Measurements from ENCODE around the gene KCNT2. TPM values are rescaled to one million over a fixed set of nuclear protein-coding genes. Genes with fewer than 3 reads are reported as not detected.

KCNT2 gene
- total and polyA plus RNA-seq, 2 of the 8 experiments (the other 6 are each of a cell fraction or from before 2014, with no cell fraction given) = 2.3 to 10.2 TPM

DNA sequence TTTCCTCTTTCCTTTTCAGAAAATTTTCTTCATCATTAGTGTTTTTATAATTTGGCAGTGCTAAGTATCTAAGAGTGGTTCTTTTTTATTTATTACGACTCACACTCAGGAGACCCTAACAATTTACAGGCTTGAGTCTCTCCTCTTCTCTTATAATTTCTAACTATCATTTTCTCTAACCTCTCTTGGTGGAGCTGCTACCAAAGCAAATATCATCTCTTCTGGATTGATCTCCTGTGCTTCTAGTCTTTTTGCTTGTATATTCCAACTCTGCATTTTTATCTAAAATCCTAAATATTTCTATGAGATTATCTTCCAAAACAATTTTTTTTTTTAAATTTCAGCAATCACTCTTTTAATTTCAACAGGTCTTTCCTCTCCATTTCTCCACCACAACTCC, 250.3 kb downstream of the KCNT2 start:
- DNase-seq (ENCODE audit: low read depth in 1 of 2, low spot score in 2 of 2) (no peak), FAIRE-seq (no peak)
- no peak overlapping the region for H3K4me2 ChIP-seq (ENCODE audit: insufficient read depth in 1 of 2, low read depth in 2 of 2, low read length in 2 of 2)
- ChIA-PET CTCF (ENCODE audit: partially characterized antibody) (interaction anchor here (0.8 to 2.7 kb wide), 5 partner anchors 9 to 304 kb away, joined by 3 to 9 read pairs (median 3); no protein-coding TSS in a partner anchor), POLR2A (ENCODE audit: partially characterized antibody) (interaction anchor here (0.9 kb wide), 1 partner anchor 251 kb away, joined by 4 read pairs; no protein-coding TSS in a partner anchor)
- no peak overlapping the region for H2BK15ac ChIP-seq (ENCODE audit: low read length)
- H3K36me3 ChIP-seq (ENCODE audit: control insufficient read depth in 2 of 4, insufficient read depth in 4 of 4, low read length in 3 of 4) = no peaks in the 10 kb centered on the region
- H3K79me2 ChIP-seq (ENCODE audit: control insufficient read depth in 1 of 2, insufficient read depth in 2 of 2, low read length in 2 of 2) = no peaks in the 10 kb centered on the region
- H3K9me3 ChIP-seq (ENCODE audit: insufficient read depth in 2 of 2, low read depth in 1 of 2, low read length in 1 of 2) = no peaks in the 10 kb centered on the region
- TF ChIP-seq, protein P1, sequence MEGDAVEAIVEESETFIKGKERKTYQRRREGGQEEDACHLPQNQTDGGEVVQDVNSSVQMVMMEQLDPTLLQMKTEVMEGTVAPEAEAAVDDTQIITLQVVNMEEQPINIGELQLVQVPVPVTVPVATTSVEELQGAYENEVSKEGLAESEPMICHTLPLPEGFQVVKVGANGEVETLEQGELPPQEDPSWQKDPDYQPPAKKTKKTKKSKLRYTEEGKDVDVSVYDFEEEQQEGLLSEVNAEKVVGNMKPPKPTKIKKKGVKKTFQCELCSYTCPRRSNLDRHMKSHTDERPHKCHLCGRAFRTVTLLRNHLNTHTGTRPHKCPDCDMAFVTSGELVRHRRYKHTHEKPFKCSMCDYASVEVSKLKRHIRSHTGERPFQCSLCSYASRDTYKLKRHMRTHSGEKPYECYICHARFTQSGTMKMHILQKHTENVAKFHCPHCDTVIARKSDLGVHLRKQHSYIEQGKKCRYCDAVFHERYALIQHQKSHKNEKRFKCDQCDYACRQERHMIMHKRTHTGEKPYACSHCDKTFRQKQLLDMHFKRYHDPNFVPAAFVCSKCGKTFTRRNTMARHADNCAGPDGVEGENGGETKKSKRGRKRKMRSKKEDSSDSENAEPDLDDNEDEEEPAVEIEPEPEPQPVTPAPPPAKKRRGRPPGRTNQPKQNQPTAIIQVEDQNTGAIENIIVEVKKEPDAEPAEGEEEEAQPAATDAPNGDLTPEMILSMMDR (IDR thresholded peaks at IDR 0.05; ENCODE audit: control extremely low read depth in 1 of 3, insufficient read depth in 1 of 3, low read depth in 1 of 3, low read length in 3 of 3) = no peak
- TF ChIP-seq BRCA1 (IDR thresholded peaks at IDR 0.05; ENCODE audit: low read depth, low read length) (no peak), TBP (IDR thresholded peaks at IDR 0.05; ENCODE audit: low read depth, low read length) (no peak), CBX8 (IDR thresholded peaks at IDR 0.05; ENCODE audit: borderline replicate concordance, low read depth, low read length) (no peak), SIN3A (conservative IDR thresholded peaks at IDR 0.05 in 1 of 2, IDR thresholded peaks at IDR 0.05 in 1 of 2; ENCODE audit: low read depth in 1 of 2, low read length in 2 of 2) (no peak), PHF8 (conservative IDR thresholded peaks at IDR 0.05; ENCODE audit: low read depth, low read length) (no peak)
- TF ChIP-seq, protein P2, sequence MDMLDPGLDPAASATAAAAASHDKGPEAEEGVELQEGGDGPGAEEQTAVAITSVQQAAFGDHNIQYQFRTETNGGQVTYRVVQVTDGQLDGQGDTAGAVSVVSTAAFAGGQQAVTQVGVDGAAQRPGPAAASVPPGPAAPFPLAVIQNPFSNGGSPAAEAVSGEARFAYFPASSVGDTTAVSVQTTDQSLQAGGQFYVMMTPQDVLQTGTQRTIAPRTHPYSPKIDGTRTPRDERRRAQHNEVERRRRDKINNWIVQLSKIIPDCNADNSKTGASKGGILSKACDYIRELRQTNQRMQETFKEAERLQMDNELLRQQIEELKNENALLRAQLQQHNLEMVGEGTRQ (IDR thresholded peaks at IDR 0.05; ENCODE audit: low read length) = no peak
- TF ChIP-seq, protein P3, sequence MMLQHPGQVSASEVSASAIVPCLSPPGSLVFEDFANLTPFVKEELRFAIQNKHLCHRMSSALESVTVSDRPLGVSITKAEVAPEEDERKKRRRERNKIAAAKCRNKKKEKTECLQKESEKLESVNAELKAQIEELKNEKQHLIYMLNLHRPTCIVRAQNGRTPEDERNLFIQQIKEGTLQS (IDR thresholded peaks at IDR 0.05; ENCODE audit: insufficient read depth, low read depth, low read length) = no peak
- no peak overlapping the region for H2BK20ac ChIP-seq (ENCODE audit: low read length)
- H3K23ac ChIP-seq (ENCODE audit: insufficient read length) = no peak overlapping the region
- no peaks in the 10 kb centered on the region for H4K20me1 ChIP-seq (replicated peaks in 1 of 2; ENCODE audit: control insufficient read depth in 1 of 2, insufficient read depth in 2 of 2, low read length in 2 of 2)
- H4K91ac ChIP-seq (replicated peaks; ENCODE audit: insufficient read length, low read length) = no peak overlapping the region
- no peak overlapping the region for H2BK12ac ChIP-seq (ENCODE audit: low read depth, low read length)
- H3K18ac ChIP-seq (ENCODE audit: extremely low read depth, low read length) = no peak overlapping the region
- H2AK5ac ChIP-seq (ENCODE audit: low read depth, low read length) = no peak overlapping the region
- no peak overlapping the region for H3K14ac ChIP-seq (ENCODE audit: insufficient read length)
- H3K23me2 ChIP-seq (ENCODE audit: low read depth, low read length) = no peaks in the 10 kb centered on the region; the same call in 1 of the 2 replicates
- H3K27ac ChIP-seq (ENCODE audit: low read depth, low read length) = no peak overlapping the region
- no peaks in the 10 kb centered on the region; a peak in 1 of 7 replicates for H3K4me1 ChIP-seq (replicated peaks in 1 of 4; ENCODE audit: control insufficient read depth in 3 of 4, insufficient read depth in 4 of 4, low read length in 3 of 4)
- H3K56ac ChIP-seq (replicated peaks; ENCODE audit: insufficient read length, low read depth, low read length) = no peak overlapping the region
- no peak overlapping the region for H3K4me3 ChIP-seq (ENCODE audit: extremely low read depth in 1 of 4, insufficient read depth in 2 of 4, low read depth in 3 of 4, low read length in 4 of 4)
- WGBS, 2 experiments (ENCODE audit: extremely low coverage in 1 of 2, insufficient coverage in 1 of 2, insufficient read length in 1 of 2, insufficient replicate concordance in 2 of 2, low coverage in 1 of 2, low lambda C conversion rate in 2 of 2, missing lambda C conversion rate in 1 of 2) = 76% methylated on average over 1 of the region's 1 CpG; no CpG with 5 or more reads in 1 of the 2 experiments
- H3K79me1 ChIP-seq (ENCODE audit: low read depth, low read length) = no peaks in the 10 kb centered on the region
- H2BK5ac ChIP-seq (ENCODE audit: low read depth, low read length) = no peak overlapping the region
- H3K9ac ChIP-seq (replicated peaks in 1 of 4; ENCODE audit: extremely low read depth in 1 of 4, low read depth in 3 of 4, low read length in 3 of 4) = no peak overlapping the region
- H2BK120ac ChIP-seq (replicated peaks; ENCODE audit: low read depth, low read length) = no peak overlapping the region
- no peak overlapping the region for H4K5ac ChIP-seq (ENCODE audit: insufficient read length, low read depth, low read length)
- H4K8ac ChIP-seq (ENCODE audit: extremely low read depth, insufficient read depth, low read length) = no peak overlapping the region
- no peak overlapping the region for H2AFZ ChIP-seq (ENCODE audit: low read length)
- no peak overlapping the region for H3K4ac ChIP-seq (replicated peaks; ENCODE audit: insufficient read length, low read depth, low read length)
- no peaks in the 10 kb centered on the region for H3K27me3 ChIP-seq (replicated peaks in 1 of 4; ENCODE audit: control insufficient read depth in 3 of 4, extremely low read depth in 1 of 4, insufficient read depth in 3 of 4, low read length in 3 of 4)

All from H1 (cell line).